Measurements from ENCODE around the gene GNL2.

The GNL2 gene

GRCh38 chr1:37595440-37596181, at the start of gene GNL2:
Gene GNL2, minus strand, starts transcription at chr1:37595937. Its CDS starts 115 bp downstream, at chr1:37595822.
- FAIRE-seq, result no peak

- FAIRE-seq, result no peak
Observed at GRCh38 chr1:37641059-37641458, 45.3 kb upstream of the GNL2 start.

- no peak for FAIRE-seq
Observed at GRCh38 chr1:37636435-37636834, 40.7 kb upstream of the GNL2 start.

- no peak for FAIRE-seq
Observed at GRCh38 chr1:37634992-37635902, 39.5 kb upstream of the GNL2 start.

- FAIRE-seq, result no peak
Observed at GRCh38 chr1:37634244-37634991, 38.7 kb upstream of the GNL2 start, which contains the start of gene RSPO1. Gene RSPO1, minus strand, starts transcription at chr1:37634892. Its CDS starts 5,231 bp downstream, at chr1:37629661.

- no peak for FAIRE-seq
Observed at GRCh38 chr1:37633938-37634243, 38.2 kb upstream of the GNL2 start.

GRCh38 chr1:37633040-37633937, 37.6 kb upstream of the GNL2 start:
- FAIRE-seq, result no peak

GRCh38 chr1:37631036-37631435, 35.3 kb upstream of the GNL2 start:
- no peak for FAIRE-seq

- no peak for FAIRE-seq
Observed at GRCh38 chr1:37630426-37631028, 34.8 kb upstream of the GNL2 start.

- no peak for FAIRE-seq
Observed at GRCh38 chr1:37629726-37630425, 34.1 kb upstream of the GNL2 start.

GRCh38 chr1:37629008-37629407, 33.3 kb upstream of the GNL2 start:
- no peak for FAIRE-seq

GRCh38 chr1:37628026-37628556, 32.4 kb upstream of the GNL2 start:
- no peak for FAIRE-seq

- no peak for FAIRE-seq
Observed at GRCh38 chr1:37622131-37622530, 26.4 kb upstream of the GNL2 start.

- no peak for FAIRE-seq
Observed at GRCh38 chr1:37621326-37621870, 25.7 kb upstream of the GNL2 start.

- no peak for FAIRE-seq
Observed at GRCh38 chr1:37620707-37621106, 25.0 kb upstream of the GNL2 start.

- FAIRE-seq, result no peak
Observed at GRCh38 chr1:37616330-37616729, 20.6 kb upstream of the GNL2 start.

- no peak for FAIRE-seq
Observed at GRCh38 chr1:37614105-37614504, 18.4 kb upstream of the GNL2 start.

GRCh38 chr1:37612186-37612585, 16.4 kb upstream of the GNL2 start:
- FAIRE-seq, result no peak

GRCh38 chr1:37609994-37610393, 14.3 kb upstream of the GNL2 start:
- no peak for FAIRE-seq

- FAIRE-seq, result no peak
Observed at GRCh38 chr1:37609002-37609401, 13.3 kb upstream of the GNL2 start.

Measured in colon (tissue), 2 donors.